BJ (cell line): ENCODE measurements around the gene MMS19. TPM values are rescaled to one million over a fixed set of nuclear protein-coding genes. Genes with fewer than 3 reads are reported as not detected.

ENCODE experiments used
- CTCF ChIA-PET: fragments of 350-600 bp; formaldehyde crosslinking; extraction: SDS; loops from one replicate; lab custom pipeline; 2021; ENCODE audit warnings: antibody characterized with exemption, inconsistent platforms; lab: Yijun Ruan, JAX
- POLR2A ChIA-PET: fragments of 300-600 bp; sonication (Branson Sonifier 250); formaldehyde crosslinking; extraction: SDS; loops from one replicate; lab custom pipeline; 2021; ENCODE audit warnings: antibody characterized with exemption; lab: Charles Lee
- DNase-seq: peaks from one replicate; pipeline ENCODE4 v3.0.0-alpha.2; 2011; ENCODE audit warnings: low read depth
- H3K27me3 ChIP-seq: 2 replicates; pipeline ENCODE4 v1.6.0; 2011; ENCODE audit warnings: low read length; ENCODE audit not compliant: control insufficient read depth, insufficient read depth
- H3K36me3 ChIP-seq: 2 replicates; pipeline ENCODE4 v1.5.1; 2011; ENCODE audit warnings: low read length; ENCODE audit not compliant: control insufficient read depth, insufficient read depth
- H3K4me3 ChIP-seq: 2 replicates; pipeline ENCODE4 v1.5.1; 2011; ENCODE audit warnings: low read depth, mild to moderate bottlenecking, control low read depth, low read length
- CTCF ChIP-seq: IDR thresholded peaks from 2 replicates; pipeline ENCODE4 v1.5.1; 2011; ENCODE audit warnings: low read depth, mild to moderate bottlenecking, control low read depth, inconsistent platforms, low read length, moderate library complexity; ENCODE audit not compliant: insufficient read depth
- polyA plus RNA-seq: library from polyadenylated mRNA; depleted of rRNA; stranded (reverse); fragments of >200 nt; gene quantifications from 2 replicates; pipeline ENCODE4 v1.2.3, GENCODE V29; 2011

Gene MMS19
- polyA plus RNA-seq, 1 experiment: 97.5 TPM

- no peak for DNase-seq
- CTCF ChIA-PET: interaction anchor here (0.5 to 8.7 kb wide), 3 partner anchors 14 to 124 kb away, joined by 4 to 66 read pairs (median 4); no protein-coding TSS in a partner anchor
- Histone ChIP-seq H3K4me3 (no peak overlapping the region), H3K27me3 (no peaks in the 10 kb centered on the region), H3K36me3 (no peaks in the 10 kb centered on the region)
- POLR2A ChIA-PET: interaction anchor here (0.7 to 0.9 kb wide), 2 partner anchors 40 to 63 kb away, joined by 3 to 6 read pairs; partner anchors contain the start of gene UBTD1
- no peak for TF ChIP-seq CTCF
Measured at GRCh38 chr10:97538839-97539238, 40.6 kb upstream of the MMS19 start.

DNA sequence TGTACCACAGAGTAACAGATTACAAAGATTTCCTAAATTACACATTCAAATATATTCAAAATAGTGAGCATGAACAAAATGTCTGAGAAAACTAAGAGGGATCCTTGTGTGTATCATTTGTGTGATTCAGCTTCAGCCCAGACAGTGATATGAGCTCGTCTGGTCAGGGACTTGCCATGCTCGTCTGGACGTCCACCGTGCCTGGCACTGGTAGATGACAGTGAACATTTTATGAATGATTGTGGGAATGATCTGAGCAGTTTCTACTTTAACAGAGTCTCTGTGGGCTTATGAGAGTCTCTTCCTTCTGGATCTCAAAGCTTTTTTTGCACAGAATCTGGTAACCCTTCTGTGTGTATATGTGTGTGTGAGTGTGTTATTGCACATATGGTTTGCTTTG, 40.2 kb upstream of the MMS19 start:
- POLR2A ChIA-PET: interaction anchor here (0.9 kb wide), 1 partner anchor 39 kb away, joined by 3 read pairs; the partner anchor contains the start of gene UBTD1
- no peak for TF ChIP-seq CTCF
- CTCF ChIA-PET: interaction anchor here (0.5 to 8.7 kb wide), 3 partner anchors 15 to 123 kb away, joined by 4 to 66 read pairs (median 4); no protein-coding TSS in a partner anchor
- DNase-seq: no peak
- Histone ChIP-seq H3K36me3 (no peaks in the 10 kb centered on the region), H3K27me3 (no peaks in the 10 kb centered on the region), H3K4me3 (no peak overlapping the region)

- no peak for DNase-seq
- CTCF ChIA-PET: interaction anchor here (1.0 to 8.7 kb wide), 2 partner anchors 16 to 38 kb away, joined by 3 to 66 read pairs; partner anchors contain the start of gene UBTD1
- no peaks in the 10 kb centered on the region for H3K27me3 ChIP-seq
- POLR2A ChIA-PET: no interaction called here
- no peak overlapping the region for H3K4me3 ChIP-seq
- no peaks in the 10 kb centered on the region for H3K36me3 ChIP-seq
- TF ChIP-seq CTCF: no peak
Measured at GRCh38 chr10:97537186-97537869, 39.1 kb upstream of the MMS19 start.

GRCh38 chr10:97534746-97535367, 36.6 kb upstream of the MMS19 start:
- TF ChIP-seq CTCF: peak; percentile 66
- Histone ChIP-seq H3K4me3 (no peak overlapping the region), H3K36me3 (no peaks in the 10 kb centered on the region), H3K27me3 (no peaks in the 10 kb centered on the region)
- ChIA-PET CTCF (interaction anchor here (1.0 to 3.1 kb wide), 14 partner anchors 10 to 110 kb away, joined by 3 to 43 read pairs (median 5); no protein-coding TSS in a partner anchor), POLR2A (interaction anchor here (0.6 kb wide), 1 partner anchor 114 kb away, joined by 3 read pairs; no protein-coding TSS in a partner anchor)
- DNase-seq: no peak

- DNase-seq: no peak
- Histone ChIP-seq H3K36me3 (no peaks in the 10 kb centered on the region), H3K4me3 (no peak overlapping the region), H3K27me3 (no peaks in the 10 kb centered on the region)
- TF ChIP-seq CTCF: no peak
- CTCF ChIA-PET: interaction anchor here (1.0 to 3.1 kb wide), 11 partner anchors 12 to 111 kb away, joined by 3 to 43 read pairs (median 5); no protein-coding TSS in a partner anchor
- POLR2A ChIA-PET: interaction anchor here (0.6 kb wide), 1 partner anchor 115 kb away, joined by 3 read pairs; no protein-coding TSS in a partner anchor
Measured at GRCh38 chr10:97533888-97534287, 35.7 kb upstream of the MMS19 start.
